Activated CD4-positive, alpha-beta T cell treated with anti-CD3 and anti-CD28 coated beads, Interleukin-2, amount 50 U/mL, for 16 hours (primary cell): ENCODE measurements around the gene ARL17A.
"Not testable (repeated sequence)": the region's sequence is repeated elsewhere in the genome, so short reads cannot be mapped to it uniquely, and the experiment has no call there.

Experiments used
- DNase-seq: peaks from one replicate; pipeline ENCODE4 v3.0.0-alpha.2; 2020

Gene ARL17A

GRCh38 chr17:46534716-46535115, 44.8 kb downstream of the ARL17A start:
- not testable (repeated sequence) for DNase-seq

DNA sequence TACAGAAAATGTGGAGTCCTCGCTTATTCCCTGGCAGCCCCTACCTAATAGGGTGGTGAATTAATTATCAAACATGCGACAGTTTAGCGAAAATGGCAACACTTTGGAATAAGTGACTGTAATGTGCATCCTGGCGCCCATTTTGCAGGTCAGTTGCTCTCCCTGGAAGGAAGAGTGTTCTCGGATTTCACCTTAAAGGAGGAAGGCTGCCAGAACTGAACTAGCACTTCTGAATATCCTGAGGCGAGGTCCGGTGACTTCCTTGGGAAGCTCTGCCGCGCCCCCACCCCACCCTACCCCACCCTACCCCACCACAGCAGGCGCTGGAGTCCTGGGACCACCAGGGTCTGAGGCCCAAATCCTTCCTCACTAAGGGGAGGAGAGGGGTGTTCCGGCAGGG, 67.3 kb downstream of the ARL17A start, which contains the start of gene LRRC37A2:
LRRC37A2 (plus strand) TSS at position 301 of the 400 bp plus-strand sequence. CDS start 245 bp downstream, outside the sequence.
- DNase-seq: not testable (repeated sequence)

DNA sequence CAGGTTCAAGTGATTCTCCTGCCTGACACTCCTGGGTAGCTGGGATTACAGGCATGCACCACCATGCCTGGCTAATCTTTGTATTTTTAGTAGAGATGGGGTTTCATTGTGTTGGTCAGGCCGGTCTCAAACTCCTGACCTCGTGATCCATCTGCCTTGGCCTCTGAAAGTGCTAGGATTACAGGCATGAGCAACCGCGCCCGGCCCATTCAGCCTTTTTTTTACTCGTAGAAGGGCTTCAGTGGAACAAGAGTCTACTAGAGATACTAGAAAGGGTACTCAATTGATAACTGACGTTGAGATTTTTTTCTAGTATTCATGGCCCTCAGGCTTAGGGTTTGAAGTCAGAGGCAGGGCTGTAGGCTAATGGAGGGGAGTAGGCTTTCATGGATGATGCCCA, 73.6 kb downstream of the ARL17A start:
- not testable (repeated sequence) for DNase-seq

- not testable (repeated sequence) for DNase-seq
Observed at GRCh38 chr17:46499437-46500139, 79.9 kb downstream of the ARL17A start.

DNA sequence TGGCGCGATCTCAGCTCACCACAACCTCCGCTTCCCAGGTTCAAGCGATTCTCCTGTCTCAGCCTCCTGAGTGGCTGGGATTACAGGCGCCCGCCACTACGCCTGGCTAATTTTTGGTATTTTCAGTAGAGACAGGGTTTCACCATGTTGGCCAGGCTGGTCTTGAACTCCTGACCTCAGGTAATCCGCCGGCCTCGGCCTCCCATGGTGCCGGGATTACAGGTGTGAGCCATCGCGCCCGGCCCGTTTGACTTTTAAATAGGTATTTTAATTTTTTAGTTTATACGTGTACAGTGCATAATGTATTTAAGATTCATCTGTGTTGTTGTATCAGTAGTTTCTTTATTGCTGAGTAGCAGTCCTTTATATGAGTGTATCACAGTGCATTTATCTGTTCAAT, 87.5 kb downstream of the ARL17A start:
- not testable (repeated sequence) for DNase-seq

GRCh38 chr17:46481310-46481709, 98.2 kb downstream of the ARL17A start:
- not testable (repeated sequence) for DNase-seq

DNA sequence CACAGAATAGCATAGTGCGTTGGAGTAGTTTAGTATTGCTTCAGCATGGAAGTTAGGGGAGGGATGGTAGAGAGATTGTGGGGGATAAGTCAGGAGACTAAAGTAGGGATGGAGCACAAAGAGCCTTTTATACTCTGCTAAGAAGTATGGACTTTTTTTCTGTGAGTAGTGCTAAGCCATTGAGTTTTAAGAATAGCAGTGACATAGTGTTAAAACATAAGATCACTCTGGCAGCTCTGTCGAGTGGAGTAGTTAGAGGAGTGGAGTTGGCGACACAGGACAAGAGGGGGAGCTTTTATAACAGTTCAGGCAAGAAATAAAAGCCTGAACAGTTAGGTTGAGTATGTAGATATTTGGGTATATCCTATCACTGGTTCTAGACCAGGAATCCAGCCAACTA, 100.7 kb downstream of the ARL17A start:
- DNase-seq: not testable (repeated sequence)

GRCh38 chr17:46475583-46475982, 103.9 kb downstream of the ARL17A start:
- DNase-seq: not testable (repeated sequence)

GRCh38 chr17:46474489-46474888, 105.0 kb downstream of the ARL17A start:
- DNase-seq: not testable (repeated sequence)

DNA sequence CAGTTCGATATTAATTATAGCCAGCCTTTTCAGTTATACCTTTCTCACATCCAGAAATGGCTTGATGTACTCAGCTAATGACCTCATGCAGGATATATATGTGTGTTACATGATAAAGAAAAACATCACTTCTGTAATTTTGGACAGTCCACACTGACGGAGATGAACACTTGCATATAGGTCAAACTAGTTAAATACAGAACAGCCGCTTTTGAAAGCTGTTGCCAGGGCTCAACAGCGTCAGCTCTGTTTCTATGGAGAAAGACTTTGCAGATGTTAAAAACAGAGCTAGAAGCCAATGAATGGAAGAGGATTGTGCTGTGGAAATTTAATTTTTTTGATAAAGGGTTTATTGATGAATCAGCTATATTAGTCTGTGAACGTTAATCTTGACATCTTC, 111.9 kb downstream of the ARL17A start:
- not testable (repeated sequence) for DNase-seq
